Astrocyte of the cerebellum (primary cell): ENCODE data around the gene NPY.

Source experiments
- DNase-seq: peaks from one replicate; pipeline ENCODE4 v3.0.0-alpha.2; 2011; ENCODE audit warnings: low read depth
- H3K4me3 ChIP-seq: 2 replicates; pipeline ENCODE4 v1.5.1; 2011; ENCODE audit warnings: mild to moderate bottlenecking, low read depth, low read length, moderate library complexity
- in situ Hi-C: cut with HindIII; loops from 2 replicates; pipeline ENCODE4 v1.10.0; 2017; ENCODE audit warnings: low sequenced_read_pairs
- TF ChIP-seq, protein P1 (sequence below): IDR thresholded peaks from 2 replicates; pipeline ENCODE4 v1.5.1; 2012; ENCODE audit warnings: low read length, low read depth, moderate library complexity, mild to moderate bottlenecking; ENCODE audit errors: missing control alignments

NPY gene

DNA sequence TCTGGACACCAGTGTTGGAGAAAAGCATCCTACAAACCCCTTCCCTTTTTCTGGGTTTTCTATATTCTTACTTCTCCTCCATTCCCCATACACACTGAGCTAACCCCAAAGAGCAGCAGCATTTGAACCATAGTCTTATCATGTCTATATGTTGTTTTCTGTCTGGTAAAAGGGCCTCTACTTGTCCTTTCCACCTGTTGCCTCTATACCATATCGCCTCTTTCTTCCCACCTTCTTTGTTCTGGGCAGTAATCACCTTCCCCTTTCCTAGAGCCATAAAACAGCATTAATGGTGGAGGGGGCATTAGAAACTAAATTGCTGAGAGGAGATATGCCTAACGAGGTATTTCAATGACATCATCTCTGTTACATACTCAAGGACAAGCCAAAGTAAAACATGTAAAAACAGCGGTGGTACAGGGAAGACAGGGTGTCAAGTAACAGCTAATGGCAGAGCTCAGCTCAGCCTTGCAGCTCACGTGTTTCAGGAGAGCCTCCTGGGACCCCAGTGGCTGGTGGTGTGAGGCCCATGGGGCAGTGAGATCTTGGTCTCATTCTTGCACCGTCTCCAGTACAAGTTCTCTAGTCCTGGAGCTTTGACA, 20.6 kb downstream of the NPY start:
- no peak overlapping the region for H3K4me3 ChIP-seq
- in situ Hi-C loops, result no loop called here
- TF ChIP-seq, protein P1, sequence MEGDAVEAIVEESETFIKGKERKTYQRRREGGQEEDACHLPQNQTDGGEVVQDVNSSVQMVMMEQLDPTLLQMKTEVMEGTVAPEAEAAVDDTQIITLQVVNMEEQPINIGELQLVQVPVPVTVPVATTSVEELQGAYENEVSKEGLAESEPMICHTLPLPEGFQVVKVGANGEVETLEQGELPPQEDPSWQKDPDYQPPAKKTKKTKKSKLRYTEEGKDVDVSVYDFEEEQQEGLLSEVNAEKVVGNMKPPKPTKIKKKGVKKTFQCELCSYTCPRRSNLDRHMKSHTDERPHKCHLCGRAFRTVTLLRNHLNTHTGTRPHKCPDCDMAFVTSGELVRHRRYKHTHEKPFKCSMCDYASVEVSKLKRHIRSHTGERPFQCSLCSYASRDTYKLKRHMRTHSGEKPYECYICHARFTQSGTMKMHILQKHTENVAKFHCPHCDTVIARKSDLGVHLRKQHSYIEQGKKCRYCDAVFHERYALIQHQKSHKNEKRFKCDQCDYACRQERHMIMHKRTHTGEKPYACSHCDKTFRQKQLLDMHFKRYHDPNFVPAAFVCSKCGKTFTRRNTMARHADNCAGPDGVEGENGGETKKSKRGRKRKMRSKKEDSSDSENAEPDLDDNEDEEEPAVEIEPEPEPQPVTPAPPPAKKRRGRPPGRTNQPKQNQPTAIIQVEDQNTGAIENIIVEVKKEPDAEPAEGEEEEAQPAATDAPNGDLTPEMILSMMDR, result no peak
- no peak for DNase-seq

DNA sequence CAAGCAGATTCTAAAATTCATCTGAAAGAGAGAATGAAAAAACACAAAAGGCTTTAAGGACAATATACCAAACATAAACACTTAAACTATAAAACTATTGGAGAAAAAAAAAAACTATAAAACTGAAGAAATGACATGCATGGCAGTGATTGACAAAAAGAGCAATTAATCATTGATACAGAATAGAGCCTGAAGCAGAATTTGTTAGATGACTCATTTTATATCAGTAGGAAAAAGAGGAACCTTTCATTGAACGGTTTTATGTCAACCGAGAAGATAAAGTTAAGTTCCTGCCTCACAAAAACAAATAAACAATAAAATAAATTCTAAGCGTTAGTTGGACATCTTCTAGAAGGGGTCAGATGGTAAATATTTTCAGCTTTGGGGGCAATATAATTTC, 23.3 kb downstream of the NPY start:
- TF ChIP-seq, protein P1, result no peak
- in situ Hi-C loops, result no loop called here
- no peak for DNase-seq
- no peak overlapping the region for H3K4me3 ChIP-seq

DNA sequence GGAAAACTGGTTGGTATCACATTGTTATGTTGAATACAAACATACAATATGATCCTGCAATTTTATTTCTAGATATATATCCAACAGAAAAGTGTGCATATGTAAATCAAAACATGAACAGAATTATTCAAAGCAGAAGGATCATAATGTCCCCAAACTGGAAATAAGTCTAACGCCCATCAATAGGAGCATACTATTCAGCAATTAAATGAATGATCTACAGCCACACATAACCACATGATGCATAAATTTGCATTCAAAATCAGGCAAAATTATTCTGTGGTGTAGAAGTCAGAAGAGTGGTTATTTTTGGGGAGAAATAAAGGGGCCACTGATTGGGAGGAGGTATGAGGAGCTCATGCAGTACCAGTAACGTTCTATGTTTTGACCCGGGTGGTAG, 28.6 kb downstream of the NPY start:
- H3K4me3 ChIP-seq, result no peak overlapping the region
- in situ Hi-C loops, result no loop called here
- no peak for DNase-seq
- TF ChIP-seq, protein P1, result no peak

DNA sequence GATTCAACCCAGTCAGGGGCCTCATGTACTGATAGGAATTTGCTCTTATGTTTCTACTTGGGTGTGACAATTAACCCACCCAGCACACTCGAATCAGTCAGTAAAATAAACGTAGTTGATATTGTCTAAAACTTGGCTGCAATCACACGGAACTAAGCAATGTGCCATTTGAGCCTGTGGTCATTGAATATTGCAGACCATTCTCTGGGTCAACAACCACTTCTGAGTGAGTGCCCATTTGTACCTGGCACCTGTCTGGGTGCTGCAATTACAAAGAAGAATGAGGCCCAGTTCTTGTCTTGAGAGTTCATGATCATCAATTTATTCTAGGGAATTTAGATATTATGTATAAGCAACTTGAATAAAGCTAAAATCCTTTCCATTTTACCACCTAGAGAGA, 29.8 kb downstream of the NPY start:
- DNase-seq, result no peak
- TF ChIP-seq, protein P1, result no peak
- H3K4me3 ChIP-seq, result no peak overlapping the region
- in situ Hi-C loops, result no loop called here

DNA sequence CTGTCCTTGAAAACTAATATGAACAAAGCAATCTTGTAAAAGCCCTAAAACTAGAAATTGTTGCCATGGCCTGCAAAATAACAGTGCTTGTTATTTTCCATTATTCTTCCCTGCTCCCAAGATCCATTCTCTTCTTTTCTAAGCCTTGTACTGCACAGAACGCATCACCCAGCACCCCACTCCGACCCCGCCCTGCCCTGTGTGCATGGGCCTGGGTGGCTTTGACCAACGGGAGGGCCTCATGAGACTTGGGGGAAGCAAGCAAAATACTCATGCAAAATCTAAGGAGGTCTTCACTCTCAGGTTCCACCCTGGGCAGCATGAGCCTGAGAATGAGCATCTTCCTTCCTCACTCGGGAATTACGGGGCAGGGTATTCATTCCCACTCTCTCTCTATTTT, 32.4 kb downstream of the NPY start:
- H3K4me3 ChIP-seq, result no peak overlapping the region
- in situ Hi-C loops, result no loop called here
- TF ChIP-seq, protein P1, result no peak
- DNase-seq, result no peak

DNA sequence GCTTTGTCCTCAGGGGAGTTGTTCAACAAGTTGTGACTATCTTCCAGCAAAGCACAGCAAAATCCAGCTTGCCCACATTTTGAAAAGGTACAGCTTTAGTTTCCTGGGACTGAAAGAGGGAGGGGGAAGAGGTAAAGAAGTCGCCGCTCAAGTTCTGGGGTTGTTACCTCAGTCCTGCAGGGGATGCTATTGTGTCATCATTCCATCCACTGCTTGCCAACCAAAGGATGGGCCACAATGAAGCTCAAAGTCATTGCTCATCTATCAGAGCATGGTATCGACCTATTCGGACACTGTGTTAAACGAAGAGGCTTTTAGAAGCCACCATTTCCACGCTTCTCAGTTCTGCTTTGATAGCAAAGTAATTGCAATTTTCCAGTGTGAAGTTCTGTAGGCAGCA, 34.3 kb downstream of the NPY start:
- in situ Hi-C loops, result no loop called here
- TF ChIP-seq, protein P1, result peak; percentile 44
- no peak overlapping the region for H3K4me3 ChIP-seq
- no peak for DNase-seq
